Measurements from ENCODE around the gene FBXL5. TPM values are rescaled to one million over a fixed set of nuclear protein-coding genes. Genes with fewer than 3 reads are reported as not detected.

Gene FBXL5
- total RNA-seq, 4 donors from 2014 or later = 154 to 246 (median 212) TPM

GRCh38 chr4:15605537-15605936 is 49.6 kb downstream of the FBXL5 start:
- Histone ChIP-seq H3K4me3 (replicated peaks in 1 of 3) (no peak overlapping the region), H3K36me3 (peaks cover 0 to 3% of the 10 kb centered on the region in 2 donors), H3K27me3 (no peaks in the 10 kb centered on the region), H3K4me1 (no peaks in the 10 kb centered on the region), H3K9me3 (no peaks in the 10 kb centered on the region), H3K27ac (no peak overlapping the region)
- 93 to 95% methylated on average over 5 of the region's 5 CpGs for WGBS, 2 donors
- DNase-seq = no peak
- intact Hi-C loops (cut with DNase I) = no loop called here
- TF ChIP-seq CTCF (IDR thresholded peaks at IDR 0.05) (no peak), POLR2A (IDR thresholded peaks at IDR 0.05) (no peak)

DNA sequence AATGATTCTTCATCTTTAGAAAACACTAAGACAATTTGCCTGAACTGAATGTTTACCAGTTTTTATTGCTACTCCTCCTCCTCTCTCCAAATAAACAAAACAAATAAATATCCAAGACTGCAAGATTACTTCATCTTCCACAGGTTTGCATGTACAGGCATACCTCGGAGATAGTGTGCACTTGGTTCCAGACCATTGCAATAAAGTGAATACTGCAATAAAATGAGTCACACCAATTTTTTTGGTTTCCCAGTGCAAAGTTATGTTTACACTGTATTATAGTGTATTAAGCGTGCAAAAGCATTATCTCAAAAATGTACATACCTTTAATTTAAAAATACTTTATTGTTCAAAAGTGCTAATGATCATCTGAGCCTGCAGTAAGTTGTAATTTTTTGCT is 53.3 kb downstream of the FBXL5 start:
- H3K9me3 ChIP-seq = no peaks in the 10 kb centered on the region
- DNase-seq = no peak
- TF ChIP-seq CTCF (IDR thresholded peaks at IDR 0.05) (no peak), POLR2A (IDR thresholded peaks at IDR 0.05) (no peak)
- WGBS, 2 donors = 91 to 93% methylated on average over 2 of the region's 2 CpGs
- no peak overlapping the region for H3K4me3 ChIP-seq (replicated peaks in 1 of 3)
- H3K36me3 ChIP-seq = peaks cover 0 to 3% of the 10 kb centered on the region in 2 donors
- no peak overlapping the region for H3K27ac ChIP-seq
- H3K4me1 ChIP-seq = no peaks in the 10 kb centered on the region
- intact Hi-C loops (cut with DNase I) = no loop called here
- H3K27me3 ChIP-seq = no peaks in the 10 kb centered on the region

GRCh38 chr4:15600176-15600575 is 55.0 kb downstream of the FBXL5 start:
- no peak for TF ChIP-seq CTCF (IDR thresholded peaks at IDR 0.05)
- 97 to 99% methylated on average over 3 of the region's 3 CpGs for WGBS, 2 donors
- DNase-seq = no peak
- no peaks in the 10 kb centered on the region for H3K27me3 ChIP-seq
- intact Hi-C loops (cut with DNase I) = no loop called here
- no peak overlapping the region for H3K4me3 ChIP-seq (replicated peaks in 1 of 3)
- H3K27ac ChIP-seq = no peak overlapping the region
- H3K36me3 ChIP-seq = peaks cover 0 to 3% of the 10 kb centered on the region in 2 donors
- no peaks in the 10 kb centered on the region for H3K9me3 ChIP-seq
- no peaks in the 10 kb centered on the region for H3K4me1 ChIP-seq

GRCh38 chr4:15598644-15599043 is 56.5 kb downstream of the FBXL5 start:
- TF ChIP-seq CTCF (IDR thresholded peaks at IDR 0.05) (no peak), POLR2A (IDR thresholded peaks at IDR 0.05) (no peak)
- H3K4me3 ChIP-seq (replicated peaks in 1 of 3) = no peak overlapping the region
- WGBS, 2 donors = 97% methylated on average over 4 of the region's 4 CpGs
- H3K36me3 ChIP-seq = peaks cover 0 to 3% of the 10 kb centered on the region in 2 donors
- H3K4me1 ChIP-seq = no peaks in the 10 kb centered on the region
- H3K9me3 ChIP-seq = no peaks in the 10 kb centered on the region
- no peaks in the 10 kb centered on the region for H3K27me3 ChIP-seq
- DNase-seq = no peak
- H3K27ac ChIP-seq = no peak overlapping the region
- intact Hi-C loops (cut with DNase I) = no loop called here

DNA sequence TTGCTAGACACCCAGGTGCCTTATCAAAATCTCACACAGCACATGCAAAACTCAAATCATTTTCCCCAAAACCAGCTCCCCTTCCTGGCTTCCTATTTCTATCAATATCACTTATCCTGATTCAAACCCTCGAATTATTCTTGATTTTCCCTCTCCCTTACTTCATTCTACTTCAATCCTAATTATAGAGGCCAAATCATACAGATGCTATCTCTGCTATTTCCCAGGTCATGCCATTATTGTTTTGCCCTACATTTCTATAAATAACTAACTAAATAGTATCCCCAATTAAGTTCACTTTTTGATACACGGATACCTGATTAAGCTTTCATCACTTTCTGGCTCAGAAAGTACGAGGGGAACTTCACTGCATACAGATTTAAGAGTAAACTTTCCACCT is 62.4 kb downstream of the FBXL5 start:
- Histone ChIP-seq H3K4me3 (replicated peaks in 1 of 3) (no peak overlapping the region), H3K27ac (no peak overlapping the region), H3K36me3 (no peaks in the 10 kb centered on the region), H3K9me3 (no peaks in the 10 kb centered on the region), H3K4me1 (peaks cover 0 to 4% of the 10 kb centered on the region in 2 donors), H3K27me3 (no peaks in the 10 kb centered on the region)
- WGBS, 2 donors = 78 to 88% methylated on average over 3 of the region's 3 CpGs
- intact Hi-C loops (cut with DNase I) = no loop called here
- no peak for DNase-seq
- TF ChIP-seq CTCF (IDR thresholded peaks at IDR 0.05) (no peak), POLR2A (IDR thresholded peaks at IDR 0.05) (no peak)

Data from thyroid gland (tissue), 4 donors.